Measurements from ENCODE around the gene GALNT6.

- TF ChIP-seq HDGF (IDR thresholded peaks at IDR 0.05; ENCODE audit: borderline replicate concordance): no peak
- TF ChIP-seq SP1 (IDR thresholded peaks at IDR 0.05): no peak
- no peak for TF ChIP-seq FOXM1 (IDR thresholded peaks at IDR 0.05; ENCODE audit: borderline replicate concordance)
- no peak for TF ChIP-seq SUZ12 (IDR thresholded peaks at IDR 0.05)
- TF ChIP-seq ELF4 (IDR thresholded peaks at IDR 0.05): no peak
- TF ChIP-seq LEF1 (IDR thresholded peaks at IDR 0.05; ENCODE audit: borderline replicate concordance): no peak
- no peak for TF ChIP-seq PKNOX1 (IDR thresholded peaks at IDR 0.05)
- TF ChIP-seq ARNT (IDR thresholded peaks at IDR 0.05): no peak
- no peak for TF ChIP-seq BHLHE40 (IDR thresholded peaks at IDR 0.05; ENCODE audit: borderline replicate concordance)
- TF ChIP-seq FOXK2 (IDR thresholded peaks at IDR 0.05): no peak
These were observed 70.4 kb downstream of the GALNT6 start for GRCh38 chr12:51320695-51321320.

Measured in HEK293T (cell line).